ENCODE results near the gene MAMDC2. TPM values are rescaled to one million over a fixed set of nuclear protein-coding genes. Genes with fewer than 3 reads are reported as not detected.
A peak's percentile ranks its signal among the peaks of the same experiment; 100 is the strongest.

The MAMDC2 gene
- total RNA-seq, 2 donors from 2014 or later: 25.4 to 29.0 TPM

GRCh38 chr9:70145981-70146380 lies 102.3 kb downstream of the MAMDC2 start:
- H3K27ac ChIP-seq: no peak overlapping the region
- TF ChIP-seq, protein P1, sequence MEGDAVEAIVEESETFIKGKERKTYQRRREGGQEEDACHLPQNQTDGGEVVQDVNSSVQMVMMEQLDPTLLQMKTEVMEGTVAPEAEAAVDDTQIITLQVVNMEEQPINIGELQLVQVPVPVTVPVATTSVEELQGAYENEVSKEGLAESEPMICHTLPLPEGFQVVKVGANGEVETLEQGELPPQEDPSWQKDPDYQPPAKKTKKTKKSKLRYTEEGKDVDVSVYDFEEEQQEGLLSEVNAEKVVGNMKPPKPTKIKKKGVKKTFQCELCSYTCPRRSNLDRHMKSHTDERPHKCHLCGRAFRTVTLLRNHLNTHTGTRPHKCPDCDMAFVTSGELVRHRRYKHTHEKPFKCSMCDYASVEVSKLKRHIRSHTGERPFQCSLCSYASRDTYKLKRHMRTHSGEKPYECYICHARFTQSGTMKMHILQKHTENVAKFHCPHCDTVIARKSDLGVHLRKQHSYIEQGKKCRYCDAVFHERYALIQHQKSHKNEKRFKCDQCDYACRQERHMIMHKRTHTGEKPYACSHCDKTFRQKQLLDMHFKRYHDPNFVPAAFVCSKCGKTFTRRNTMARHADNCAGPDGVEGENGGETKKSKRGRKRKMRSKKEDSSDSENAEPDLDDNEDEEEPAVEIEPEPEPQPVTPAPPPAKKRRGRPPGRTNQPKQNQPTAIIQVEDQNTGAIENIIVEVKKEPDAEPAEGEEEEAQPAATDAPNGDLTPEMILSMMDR (IDR thresholded peaks at IDR 0.05): no peak
- no peak overlapping the region for H3K4me3 ChIP-seq
- H3K36me3 ChIP-seq: no peaks in the 10 kb centered on the region
- H3K4me1 ChIP-seq (ENCODE audit: control insufficient read depth in 1 of 2, low read depth in 2 of 2): no peaks in the 10 kb centered on the region
- no peaks in the 10 kb centered on the region for H3K9me3 ChIP-seq
- no peak for ATAC-seq (ENCODE audit: insufficient number of reproducible peaks, low FRiP score, low read depth)
- DNase-seq (ENCODE audit: low spot score): no peak
- H3K27me3 ChIP-seq (replicated peaks; ENCODE audit: insufficient read depth): no peaks in the 10 kb centered on the region

- H3K27me3 ChIP-seq (replicated peaks; ENCODE audit: insufficient read depth): no peaks in the 10 kb centered on the region
- H3K27ac ChIP-seq: no peak overlapping the region
- H3K4me1 ChIP-seq (ENCODE audit: control insufficient read depth in 1 of 2, low read depth in 2 of 2): peaks cover 0 to 5% of the 10 kb centered on the region in 2 donors
- no peaks in the 10 kb centered on the region for H3K9me3 ChIP-seq
- TF ChIP-seq, protein P1 (IDR thresholded peaks at IDR 0.05): no peak
- no peak for ATAC-seq (ENCODE audit: insufficient number of reproducible peaks, low FRiP score, low read depth)
- no peak overlapping the region for H3K4me3 ChIP-seq
- DNase-seq (ENCODE audit: low spot score): no peak
- no peaks in the 10 kb centered on the region for H3K36me3 ChIP-seq
Measured at GRCh38 chr9:70147196-70147595, 103.5 kb downstream of the MAMDC2 start.

DNA sequence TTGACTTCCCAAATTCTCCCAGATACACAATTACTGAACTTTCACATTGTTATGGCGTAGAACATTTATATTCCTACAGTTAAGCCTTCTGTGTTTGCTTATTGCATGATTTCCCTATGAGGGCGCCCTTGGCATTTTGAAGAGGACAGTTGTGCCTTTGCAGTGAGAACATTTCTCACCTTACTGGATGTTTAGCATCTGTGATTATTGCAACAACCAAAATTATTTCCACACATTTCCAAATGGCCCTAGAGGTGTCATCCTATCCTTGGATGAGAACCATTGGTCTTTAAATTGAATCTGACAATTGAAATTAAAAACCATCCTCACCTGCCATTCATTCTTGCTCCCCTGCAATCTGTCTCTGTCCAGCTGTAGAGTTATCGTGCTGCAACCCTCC lies 104.0 kb downstream of the MAMDC2 start:
- no peaks in the 10 kb centered on the region for H3K9me3 ChIP-seq
- no peak overlapping the region for H3K4me3 ChIP-seq
- TF ChIP-seq, protein P1 (IDR thresholded peaks at IDR 0.05): no peak
- DNase-seq (ENCODE audit: low spot score) (no peak), ATAC-seq (ENCODE audit: insufficient number of reproducible peaks, low FRiP score, low read depth) (no peak)
- H3K36me3 ChIP-seq: no peaks in the 10 kb centered on the region
- H3K27ac ChIP-seq: no peak overlapping the region
- peaks cover 0 to 10% of the 10 kb centered on the region in 2 donors for H3K4me1 ChIP-seq (ENCODE audit: control insufficient read depth in 1 of 2, low read depth in 2 of 2)
- no peaks in the 10 kb centered on the region for H3K27me3 ChIP-seq (replicated peaks; ENCODE audit: insufficient read depth)

DNA sequence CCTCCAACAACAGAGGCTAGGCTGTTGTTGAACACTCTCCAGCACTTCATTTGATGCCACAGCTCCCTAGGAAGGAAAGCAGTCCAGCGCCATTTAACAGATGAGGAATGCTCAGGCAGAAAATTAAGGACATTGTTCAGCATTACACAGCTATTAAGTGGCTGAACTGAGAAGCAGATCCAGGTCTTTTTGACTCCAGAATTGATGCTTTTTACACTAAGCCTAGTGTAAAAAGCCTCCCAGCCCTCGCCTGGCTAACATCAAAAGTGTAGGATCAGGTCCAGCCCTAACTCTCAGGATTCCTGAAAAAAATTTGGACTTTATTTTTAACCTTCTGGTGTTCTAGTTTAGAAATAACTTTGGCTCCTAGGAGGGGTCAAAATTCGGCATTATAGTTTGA lies 108.7 kb downstream of the MAMDC2 start:
- no peak for DNase-seq (ENCODE audit: low spot score)
- TF ChIP-seq, protein P1 (IDR thresholded peaks at IDR 0.05): no peak
- Histone ChIP-seq H3K4me1 (ENCODE audit: control insufficient read depth in 1 of 2, low read depth in 2 of 2) (peaks cover 0 to 10% of the 10 kb centered on the region in 2 donors), H3K36me3 (no peaks in the 10 kb centered on the region), H3K9me3 (no peaks in the 10 kb centered on the region), H3K27me3 (replicated peaks; ENCODE audit: insufficient read depth) (no peaks in the 10 kb centered on the region), H3K27ac (peak overlapping the region in 1 of 2 donors; percentile 29), H3K4me3 (no peak overlapping the region)
- no peak for ATAC-seq (ENCODE audit: insufficient number of reproducible peaks, low FRiP score, low read depth)

- DNase-seq (ENCODE audit: low spot score) (no peak), ATAC-seq (ENCODE audit: insufficient number of reproducible peaks, low FRiP score, low read depth) (no peak)
- Histone ChIP-seq H3K27ac (no peak overlapping the region), H3K36me3 (no peaks in the 10 kb centered on the region), H3K9me3 (no peaks in the 10 kb centered on the region), H3K4me3 (no peak overlapping the region), H3K27me3 (replicated peaks; ENCODE audit: insufficient read depth) (no peaks in the 10 kb centered on the region), H3K4me1 (ENCODE audit: control insufficient read depth in 1 of 2, low read depth in 2 of 2) (peaks cover 3 to 27% of the 10 kb centered on the region in 2 donors)
- TF ChIP-seq, protein P1 (IDR thresholded peaks at IDR 0.05): no peak
Measured at GRCh38 chr9:70156729-70157128, 113.1 kb downstream of the MAMDC2 start.

Measured in thoracic aorta (tissue), 2 donors.